BLaER1 (cell line): ENCODE results near the gene NOM1.

Experiments
- H3K27ac ChIP-seq: shearing (Covaris generic); formaldehyde crosslinking; 2 replicates; pipeline ENCODE4 v1.8.1; 2022
- H3K27me3 ChIP-seq: shearing (Covaris generic); formaldehyde crosslinking; 2 replicates; pipeline ENCODE4 v1.8.1; 2022
- H3K36me3 ChIP-seq: shearing (Covaris generic); formaldehyde crosslinking; 2 replicates; pipeline ENCODE4 v1.8.1; 2022
- H3K4me1 ChIP-seq: shearing (Covaris generic); formaldehyde crosslinking; 2 replicates; pipeline ENCODE4 v1.8.1; 2022
- H3K4me2 ChIP-seq: shearing (Covaris generic); formaldehyde crosslinking; 2 replicates; pipeline ENCODE4 v1.8.1; 2022
- H3K4me3 ChIP-seq: shearing (Covaris generic); formaldehyde crosslinking; 2 replicates; pipeline ENCODE4 v1.8.1; 2022
- H3K9ac ChIP-seq: shearing (Covaris generic); formaldehyde crosslinking; 2 replicates; pipeline ENCODE4 v1.8.1; 2022
- H3K9me3 ChIP-seq: shearing (Covaris generic); formaldehyde crosslinking; 2 replicates; pipeline ENCODE4 v1.8.1; 2022
- H4K20me1 ChIP-seq: shearing (Covaris generic); formaldehyde crosslinking; 2 replicates; pipeline ENCODE4 v1.8.1; 2022
- Cebpa-rat ChIP-seq: shearing (Covaris generic); IDR thresholded peaks from 2 replicates; pipeline ENCODE4 v1.8.1; 2022

Gene NOM1

GRCh38 chr7:157021871-157022680 is 72.6 kb downstream of the NOM1 start:
- Histone ChIP-seq H3K36me3 (no peaks in the 10 kb centered on the region), H4K20me1 (peaks cover 59% of the 10 kb centered on the region), H3K27ac (no peak overlapping the region), H3K4me1 (no peaks in the 10 kb centered on the region), H3K4me2 (no peak overlapping the region), H3K9ac (no peak overlapping the region), H3K27me3 (peaks cover 96% of the 10 kb centered on the region), H3K4me3 (no peak overlapping the region), H3K9me3 (peaks cover 32% of the 10 kb centered on the region)
- TF ChIP-seq Cebpa-rat = no peak
